ENCODE results near the gene C3orf18. TPM values are rescaled to one million over a fixed set of nuclear protein-coding genes. Genes with fewer than 3 reads are reported as not detected.

C3orf18 gene
- total RNA-seq, 3 donors from 2014 or later, result 1.5 to 14.1 (median 2.5) TPM

DNA sequence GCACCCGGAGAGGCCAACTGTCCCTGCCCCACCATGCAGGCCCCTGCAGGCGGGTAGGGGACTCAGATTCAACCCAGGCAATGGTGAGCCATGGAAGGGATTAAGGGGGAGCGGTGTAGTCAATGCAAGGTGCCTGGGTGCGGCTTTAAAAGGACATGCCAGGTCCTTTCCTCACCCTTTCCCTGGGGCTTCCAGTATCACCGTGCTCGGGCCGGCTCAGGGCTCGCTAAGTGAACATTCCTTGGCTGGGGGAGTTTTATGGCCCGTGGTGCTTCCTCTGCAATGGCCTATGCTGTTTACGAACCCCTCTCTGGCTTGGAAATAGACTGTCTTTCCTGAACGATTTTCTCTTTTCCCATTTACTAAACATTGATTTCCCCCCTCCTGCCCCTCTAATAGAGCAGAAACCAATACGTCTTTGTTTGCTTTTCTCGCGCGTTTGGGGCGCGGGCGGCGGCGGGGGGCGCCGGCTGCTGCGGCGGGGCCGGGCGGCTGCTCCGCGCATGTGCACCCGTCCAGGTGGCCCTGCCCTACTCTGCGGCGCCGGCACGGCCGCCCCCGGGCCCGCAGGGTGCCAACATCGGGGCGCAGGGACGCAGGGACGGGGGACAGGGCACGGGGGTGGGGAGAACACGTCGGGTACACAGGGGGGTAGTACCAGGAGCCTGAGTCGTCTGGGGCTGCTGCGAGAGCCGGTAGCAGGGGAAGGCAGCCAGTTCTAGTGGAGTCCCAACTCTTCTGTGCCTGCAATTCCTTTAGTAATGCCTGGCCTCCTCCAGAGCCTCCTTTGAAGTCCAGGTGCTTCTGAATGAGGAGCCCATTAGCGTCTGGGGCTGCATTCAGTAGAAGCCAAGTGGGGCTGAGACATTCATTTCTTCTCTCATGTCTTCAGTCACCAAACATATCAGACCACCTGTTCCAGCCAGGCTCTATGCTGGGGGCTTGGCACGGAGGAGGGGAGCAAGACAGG is 37.3 kb downstream of the C3orf18 start:
- Histone ChIP-seq H3K4me1 (ENCODE audit: low read depth) (no peaks in the 10 kb centered on the region), H3K9me3 (no peaks in the 10 kb centered on the region), H3K36me3 (ENCODE audit: low read depth) (no peaks in the 10 kb centered on the region), H3K4me3 (no peak overlapping the region)
- no peak for ATAC-seq
- no peak for TF ChIP-seq CTCF (IDR thresholded peaks at IDR 0.05)
- DNase-seq, result no peak
- intact Hi-C loops (cut with DNase I, micrococcal nuclease), result no loop called here

GRCh38 chr3:50525987-50526386 is 41.6 kb downstream of the C3orf18 start:
- H3K9me3 ChIP-seq, result no peaks in the 10 kb centered on the region
- peak; percentile 65 for ATAC-seq
- no peak overlapping the region for H3K4me3 ChIP-seq
- no peaks in the 10 kb centered on the region for H3K36me3 ChIP-seq (ENCODE audit: low read depth)
- intact Hi-C loops (cut with DNase I, micrococcal nuclease), result no loop called here
- H3K4me1 ChIP-seq (ENCODE audit: low read depth), result no peaks in the 10 kb centered on the region
- peak in 1 of 3 donors; percentile 66 for DNase-seq
- no peak for TF ChIP-seq CTCF (IDR thresholded peaks at IDR 0.05)

GRCh38 chr3:50525191-50525910 is 42.2 kb downstream of the C3orf18 start:
- no peak for ATAC-seq

DNA sequence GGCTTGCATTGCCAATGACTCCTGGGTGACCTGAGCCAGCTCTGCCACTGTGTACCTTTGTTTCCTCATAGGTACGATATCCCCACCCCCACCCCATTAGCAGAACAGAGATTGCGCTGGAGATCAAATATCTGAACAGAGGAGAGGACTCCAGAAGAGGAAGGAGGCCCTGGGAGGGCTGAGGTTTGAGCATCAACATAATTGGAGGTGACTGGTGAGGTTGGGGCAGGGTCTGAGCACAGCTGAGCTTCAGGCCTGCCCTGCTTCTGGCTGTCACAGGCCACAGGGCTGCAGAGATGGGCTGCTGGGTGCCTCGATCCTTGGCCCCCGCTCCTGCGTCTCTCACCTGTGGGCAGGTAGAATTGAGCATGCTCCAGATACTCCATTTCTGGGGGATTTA is 42.8 kb downstream of the C3orf18 start:
- Histone ChIP-seq H3K36me3 (ENCODE audit: low read depth) (no peaks in the 10 kb centered on the region), H3K9me3 (no peaks in the 10 kb centered on the region), H3K4me3 (no peak overlapping the region), H3K4me1 (ENCODE audit: low read depth) (no peaks in the 10 kb centered on the region)
- TF ChIP-seq CTCF (IDR thresholded peaks at IDR 0.05), result no peak
- DNase-seq, result no peak
- intact Hi-C loops (cut with DNase I, micrococcal nuclease), result no loop called here
- no peak for ATAC-seq

More at GRCh38 chr3:50525191-50525910, 42.2 kb downstream of the C3orf18 start:
- intact Hi-C loops (cut with DNase I, micrococcal nuclease), result no loop called here
- Histone ChIP-seq H3K9me3 (no peaks in the 10 kb centered on the region), H3K36me3 (ENCODE audit: low read depth) (no peaks in the 10 kb centered on the region), H3K4me3 (no peak overlapping the region), H3K4me1 (ENCODE audit: low read depth) (no peaks in the 10 kb centered on the region)
- DNase-seq, result no peak
- TF ChIP-seq CTCF (IDR thresholded peaks at IDR 0.05), result no peak

DNA sequence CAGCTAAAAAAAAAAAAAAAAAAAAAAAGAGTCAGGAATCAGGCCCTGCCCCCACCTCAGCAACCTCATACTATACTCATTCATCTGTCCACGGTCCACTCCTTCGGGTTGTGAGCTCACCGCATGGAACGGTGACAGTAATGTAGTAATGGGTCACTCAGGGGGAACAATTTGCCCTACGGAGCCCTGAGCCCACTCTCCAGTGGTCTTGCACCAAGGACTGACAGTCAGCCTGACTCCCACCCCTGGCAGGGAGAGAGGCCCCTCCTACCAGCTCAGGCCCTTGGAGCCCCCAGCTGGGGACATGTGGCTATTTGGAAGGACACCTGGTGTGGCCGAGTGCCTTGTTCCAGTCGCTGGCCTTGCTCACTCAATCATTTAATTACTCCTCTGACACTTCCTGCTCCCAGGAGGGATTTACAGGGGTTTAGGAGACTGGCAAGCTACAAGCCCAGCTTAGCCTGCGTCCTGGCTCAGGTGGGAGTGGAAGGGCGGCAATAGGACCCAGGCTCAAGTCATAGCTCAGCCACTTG is 44.2 kb downstream of the C3orf18 start:
- Histone ChIP-seq H3K4me1 (ENCODE audit: low read depth) (no peaks in the 10 kb centered on the region), H3K4me3 (no peak overlapping the region), H3K36me3 (ENCODE audit: low read depth) (no peaks in the 10 kb centered on the region), H3K9me3 (no peaks in the 10 kb centered on the region)
- no peak for DNase-seq
- intact Hi-C loops (cut with DNase I, micrococcal nuclease), result no loop called here
- TF ChIP-seq CTCF (IDR thresholded peaks at IDR 0.05), result no peak
- no peak for ATAC-seq
